GM12891 (cell line): ENCODE measurements around the gene HSD3B7.

Experiments
- PAX5 ChIP-seq: IDR thresholded peaks from 2 replicates; pipeline ENCODE4 v1.6.1; 2011; ENCODE audit warnings: low read length, moderate library complexity, mild to moderate bottlenecking; ENCODE audit not compliant: insufficient read depth, severe bottlenecking
- POLR2A ChIP-seq: IDR thresholded peaks from 2 replicates; pipeline ENCODE4 v1.6.1; 2011; ENCODE audit warnings: low read depth, low read length, control low read depth
- POLR2AphosphoS5 ChIP-seq: IDR thresholded peaks from 2 replicates; pipeline ENCODE4 v1.6.1; 2011; ENCODE audit warnings: low read depth, low read length, control low read depth
- POU2F2 ChIP-seq: IDR thresholded peaks from 2 replicates; pipeline ENCODE4 v1.6.1; 2011; ENCODE audit warnings: low read depth, mild to moderate bottlenecking, control low read depth, low read length, moderate library complexity
- SPI1 ChIP-seq: IDR thresholded peaks from 2 replicates; pipeline ENCODE4 v1.6.1; 2011; ENCODE audit warnings: low read depth, low read length, control low read depth
- TAF1 ChIP-seq: IDR thresholded peaks from 2 replicates; pipeline ENCODE4 v1.6.1; 2011; ENCODE audit warnings: low read depth, low read length, control low read depth

DNA sequence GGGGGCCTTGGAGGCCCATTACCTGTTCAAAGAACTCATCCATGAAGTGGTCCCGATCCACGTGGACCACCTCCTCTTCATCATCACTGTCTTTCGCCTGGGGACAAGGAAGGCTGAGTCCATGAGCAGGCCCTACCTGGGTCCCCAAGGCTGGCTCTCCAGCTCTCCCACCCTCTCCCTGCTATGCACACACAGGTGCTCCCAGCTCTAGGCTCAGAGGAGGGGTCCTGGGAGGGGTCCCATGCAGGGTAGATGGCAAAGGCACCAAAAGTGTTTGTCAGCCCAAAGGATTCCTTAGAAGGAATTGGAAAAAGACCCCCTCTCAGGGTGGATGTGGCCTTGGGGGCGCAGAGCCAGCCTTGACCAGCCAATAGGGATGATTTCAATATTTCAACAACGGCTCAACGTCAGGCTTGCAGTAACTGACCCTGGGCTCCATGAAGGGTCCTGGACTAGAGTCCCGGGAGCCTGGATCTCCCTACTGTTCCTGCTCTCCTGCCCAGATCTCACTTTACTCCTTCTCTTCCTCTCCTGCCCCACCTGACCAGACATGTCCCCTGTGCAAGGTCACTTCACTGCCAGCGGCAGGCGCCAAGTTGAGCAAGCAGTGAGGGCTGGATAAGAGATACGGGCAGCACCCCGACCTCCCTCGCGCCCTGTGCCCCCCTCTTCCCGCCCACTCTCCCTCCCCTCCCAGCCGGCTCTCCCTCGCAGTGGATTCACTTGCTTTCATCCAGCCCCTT lies 16.7 kb downstream of the HSD3B7 start:
- TF ChIP-seq POLR2A (no peak), SPI1 (no peak), TAF1 (no peak), POLR2AphosphoS5 (no peak), PAX5 (no peak), POU2F2 (no peak)
